ENCODE results near the gene LRRC75B.

LRRC75B gene

GRCh38 chr22:24584871-24585411, 7.9 kb downstream of the LRRC75B start:
- no peak for DNase-seq

- no peak for DNase-seq
Measured at GRCh38 chr22:24584166-24584790, 8.6 kb downstream of the LRRC75B start.

GRCh38 chr22:24583221-24584165, 9.4 kb downstream of the LRRC75B start:
- no peak for DNase-seq

- DNase-seq: no peak
Measured at GRCh38 chr22:24582056-24582814, 10.6 kb downstream of the LRRC75B start.

GRCh38 chr22:24580276-24580675, 12.6 kb downstream of the LRRC75B start:
- DNase-seq: no peak

- no peak for DNase-seq
Measured at GRCh38 chr22:24579258-24579601, 13.6 kb downstream of the LRRC75B start.

GRCh38 chr22:24578355-24579257, 14.3 kb downstream of the LRRC75B start:
- no peak for DNase-seq

- DNase-seq: no peak
Measured at GRCh38 chr22:24576778-24577177, 16.1 kb downstream of the LRRC75B start.

- no peak for DNase-seq
Measured at GRCh38 chr22:24571266-24571665, 21.6 kb downstream of the LRRC75B start.

GRCh38 chr22:24567668-24568067, 25.2 kb downstream of the LRRC75B start:
- DNase-seq: no peak

GRCh38 chr22:24566899-24567511, 25.9 kb downstream of the LRRC75B start:
- DNase-seq: no peak

- DNase-seq: no peak
Measured at GRCh38 chr22:24565077-24565476, 27.8 kb downstream of the LRRC75B start.

GRCh38 chr22:24564376-24565058, 28.4 kb downstream of the LRRC75B start:
- no peak for DNase-seq

- DNase-seq: no peak
Measured at GRCh38 chr22:24563246-24563645, 29.6 kb downstream of the LRRC75B start.

GRCh38 chr22:24559471-24559870, 33.4 kb downstream of the LRRC75B start:
- no peak for DNase-seq

- DNase-seq: peak; percentile 98
Measured at GRCh38 chr22:24555165-24556039, 37.5 kb downstream of the LRRC75B start, which contains the start of gene SNRPD3. Gene SNRPD3, plus strand, starts transcription at chr22:24555999. Its CDS starts 1,676 bp downstream, at chr22:24557675.

- DNase-seq: no peak
Measured at GRCh38 chr22:24554313-24555164, 38.3 kb downstream of the LRRC75B start, which contains the start of gene GUCD1. Gene GUCD1, minus strand, starts transcription at chr22:24555138. Its CDS starts 147 bp downstream, at chr22:24554991.

- no peak for DNase-seq
Measured at GRCh38 chr22:24553597-24554312, 39.1 kb downstream of the LRRC75B start.

Data from NCI-H1436 (cell line).